Breast epithelium (tissue), 3 donors: ENCODE results near the gene TUBA3D.
"Not testable (repeated sequence)": the region's sequence is repeated elsewhere in the genome, so short reads cannot be mapped to it uniquely, and the experiment has no call there.

Experiments used
- CTCF ChIP-seq, 3 donors: fragments of 450-650 bp; IDR thresholded peaks; one replicate each; pipeline ENCODE4 v1.5.1; 2016 to 2017; ENCODE audit warnings: antibody characterized with exemption in 3 of 3, mild to moderate bottlenecking in 3 of 3, moderate library complexity in 3 of 3
- POLR2A ChIP-seq: fragments of 450-650 bp; IDR thresholded peaks from one replicate; pipeline ENCODE4 v1.6.1; 2016; ENCODE audit warnings: antibody characterized with exemption, mild to moderate bottlenecking, moderate library complexity
- POLR2AphosphoS5 ChIP-seq, 3 donors: sonication (generic); formaldehyde crosslinking; IDR thresholded peaks; one replicate each; pipeline ENCODE4 v1.6.1; 2017; ENCODE audit warnings: antibody characterized with exemption in 3 of 3

- TF ChIP-seq CTCF (IDR thresholded peaks at IDR 0.05); POLR2AphosphoS5 (IDR thresholded peaks at IDR 0.05); POLR2A: not testable (repeated sequence)
These were observed 27.9 kb upstream of the TUBA3D start for GRCh38 chr2:131447981-131448380.
